Left ventricle myocardium superior (tissue), 1 donor: ENCODE data around the gene CDK18. TPM values are rescaled to one million over a fixed set of nuclear protein-coding genes. Genes with fewer than 3 reads are reported as not detected.
"Not testable (repeated sequence)": the region's sequence is repeated elsewhere in the genome, so short reads cannot be mapped to it uniquely, and the experiment has no call there.

Experiments
- ATAC-seq: fragments of 200-7000 bp; cut with Tn5 transposase; one replicate; pipeline ENCODE4 v1.9.1; 2020; ENCODE audit warnings: mild to moderate bottlenecking, moderate library complexity
- DNase-seq: peaks from one replicate; pipeline ENCODE4 v3.0.0-alpha.2; 2020
- intact Hi-C: fragments of 100-400 bp; cut with micrococcal nuclease; formaldehyde crosslinking; loops from one replicate; pipeline ENCODE4 v1.11.0; 2022
- total RNA-seq: library from RNA; stranded (reverse); fragmentation: NEBNext Ultra II Directional; extraction: Animal tissue kit (Norgen Biotek cat#: 25700); gene quantifications from one replicate; pipeline ENCODE4 v1.2.1, GENCODE V29; 2021
- donor health status: DM: no; HTN: yes; CAD: no; lungs with severe emphysema.

Gene CDK18
- total RNA-seq, 1 donor from 2014 or later = 209 TPM

- ATAC-seq (peak; percentile 85), DNase-seq (peak; percentile 73)
- intact Hi-C loops = no loop called here
Observed at GRCh38 chr1:205477759-205478247, 26.7 kb upstream of the CDK18 start.

- ATAC-seq, DNase-seq, intact Hi-C loops: not testable (repeated sequence)
Observed at GRCh38 chr1:205478985-205479384, 25.5 kb upstream of the CDK18 start.

- intact Hi-C loops = no loop called here
- DNase-seq = no peak
- no peak for ATAC-seq
Observed at GRCh38 chr1:205480349-205480985, 24.0 kb upstream of the CDK18 start.

DNA sequence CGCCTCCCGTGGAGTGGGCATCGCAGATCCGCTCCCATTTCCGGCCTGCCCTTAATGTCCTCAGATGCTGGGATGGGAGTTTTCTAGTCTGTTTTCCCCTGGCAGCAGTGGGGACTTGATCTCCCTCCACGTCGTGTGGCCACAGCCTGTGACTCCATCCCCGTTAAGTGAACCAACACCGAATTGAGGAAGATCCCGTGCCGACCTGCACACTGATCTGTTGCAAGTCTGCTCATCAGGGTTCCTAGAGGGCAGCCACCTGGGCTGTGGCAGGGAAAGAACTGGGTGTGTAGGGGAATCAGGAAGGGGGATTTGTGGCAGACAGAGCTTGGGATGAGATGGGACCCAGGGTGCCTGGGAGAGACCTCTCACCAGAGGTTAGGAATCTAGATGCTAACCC, 23.3 kb upstream of the CDK18 start:
- ATAC-seq = no peak
- intact Hi-C loops = no loop called here
- no peak for DNase-seq

- intact Hi-C loops = no loop called here
- no peak for ATAC-seq
- DNase-seq = no peak
Observed at GRCh38 chr1:205481629-205482151, 22.8 kb upstream of the CDK18 start.

DNA sequence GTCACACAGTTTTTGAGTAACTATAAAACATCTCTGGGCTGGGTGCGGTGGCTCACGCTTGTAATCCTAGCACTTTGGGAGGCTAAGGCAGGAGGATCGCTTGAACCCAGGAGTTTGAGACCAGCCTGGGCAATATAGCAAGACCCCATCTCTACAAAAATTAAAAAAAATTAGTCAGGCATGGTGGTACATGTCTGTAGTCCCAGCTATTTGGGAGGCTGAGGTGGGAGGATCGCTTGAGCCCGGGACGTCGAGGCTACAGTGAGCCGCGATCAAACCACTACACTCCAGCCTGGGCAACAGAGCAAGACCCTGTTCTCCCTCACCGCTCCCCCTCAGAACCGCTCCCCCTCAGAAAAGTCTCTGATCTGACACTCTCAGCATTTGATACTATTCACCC, 21.9 kb upstream of the CDK18 start:
- ATAC-seq, intact Hi-C loops, DNase-seq: not testable (repeated sequence)

- ATAC-seq = no peak
- intact Hi-C loops = no loop called here
- DNase-seq = no peak
Observed at GRCh38 chr1:205483372-205483771, 21.1 kb upstream of the CDK18 start.

- peak; percentile 79 for ATAC-seq
- DNase-seq = peak; percentile 63
- intact Hi-C loops = loop anchor here (5.0 kb wide), 1 partner anchor 88 kb away; no protein-coding TSS in a partner anchor
Observed at GRCh38 chr1:205484985-205485967, 19.2 kb upstream of the CDK18 start.

DNA sequence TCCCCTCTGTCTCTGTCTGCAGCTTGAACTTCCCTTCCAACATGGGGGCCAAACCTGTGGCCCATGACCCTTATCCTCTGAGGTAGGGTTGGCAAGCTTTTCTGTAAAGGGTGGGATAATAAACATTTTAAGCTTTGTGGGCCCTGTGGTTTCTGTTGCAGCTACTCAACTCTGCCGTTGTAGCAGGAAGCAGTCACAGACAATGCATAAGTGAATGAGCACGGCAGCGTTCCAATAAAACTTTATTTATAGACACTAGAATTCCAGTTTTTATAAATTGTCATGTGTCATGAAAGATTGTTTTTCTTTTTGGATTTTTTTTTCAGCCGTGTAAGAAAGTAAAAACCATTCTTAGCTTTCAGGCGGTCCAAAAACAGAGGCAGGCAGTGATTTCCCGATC, 18.2 kb upstream of the CDK18 start:
- no peak for ATAC-seq
- intact Hi-C loops = loop anchor here (5.0 kb wide), 1 partner anchor 89 kb away; no protein-coding TSS in a partner anchor
- no peak for DNase-seq

DNA sequence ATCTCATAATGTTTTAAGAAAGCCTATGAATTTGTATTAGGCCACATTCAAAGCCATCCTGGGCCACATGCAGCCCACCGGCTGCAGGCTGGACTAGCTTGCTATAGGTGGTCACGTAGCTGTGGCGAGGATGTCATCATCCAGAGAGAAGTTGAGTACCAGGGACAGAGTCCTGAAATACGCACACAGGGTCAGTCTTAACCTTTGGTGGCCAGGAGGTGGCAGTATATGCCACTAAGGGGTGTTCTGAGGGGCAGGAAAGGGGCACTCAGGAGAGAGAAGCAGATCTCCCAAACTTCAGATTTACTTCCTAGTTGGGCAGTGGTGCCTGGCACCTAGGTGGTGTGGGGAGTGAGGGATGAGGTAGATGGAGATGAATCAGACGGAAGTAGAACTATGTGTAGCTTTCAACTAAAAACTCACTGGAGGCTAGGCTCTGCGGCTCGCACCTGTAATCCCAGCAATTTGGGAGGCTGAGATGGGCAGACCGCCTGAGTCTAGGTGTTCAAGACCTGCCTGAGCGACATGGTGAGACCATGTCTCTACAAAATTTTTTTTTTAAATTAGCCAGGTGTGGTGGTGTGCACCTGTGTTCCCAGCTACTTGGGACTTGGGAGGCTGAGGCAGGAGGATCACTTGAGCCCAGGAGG, 16.3 kb upstream of the CDK18 start:
- DNase-seq = peak; percentile 49
- intact Hi-C loops = loop anchor here (2.0 to 5.0 kb wide), 2 partner anchors 37 to 91 kb away; no protein-coding TSS in a partner anchor
- peak; percentile 80 for ATAC-seq

GRCh38 chr1:205491794-205492193, 12.7 kb upstream of the CDK18 start:
- no peak for DNase-seq
- ATAC-seq = no peak
- intact Hi-C loops = no loop called here

GRCh38 chr1:205492201-205492667, 12.2 kb upstream of the CDK18 start:
- intact Hi-C loops = no loop called here
- ATAC-seq (no peak), DNase-seq (no peak)

GRCh38 chr1:205492774-205493173, 11.7 kb upstream of the CDK18 start:
- ATAC-seq = no peak
- intact Hi-C loops = no loop called here
- DNase-seq = no peak

DNA sequence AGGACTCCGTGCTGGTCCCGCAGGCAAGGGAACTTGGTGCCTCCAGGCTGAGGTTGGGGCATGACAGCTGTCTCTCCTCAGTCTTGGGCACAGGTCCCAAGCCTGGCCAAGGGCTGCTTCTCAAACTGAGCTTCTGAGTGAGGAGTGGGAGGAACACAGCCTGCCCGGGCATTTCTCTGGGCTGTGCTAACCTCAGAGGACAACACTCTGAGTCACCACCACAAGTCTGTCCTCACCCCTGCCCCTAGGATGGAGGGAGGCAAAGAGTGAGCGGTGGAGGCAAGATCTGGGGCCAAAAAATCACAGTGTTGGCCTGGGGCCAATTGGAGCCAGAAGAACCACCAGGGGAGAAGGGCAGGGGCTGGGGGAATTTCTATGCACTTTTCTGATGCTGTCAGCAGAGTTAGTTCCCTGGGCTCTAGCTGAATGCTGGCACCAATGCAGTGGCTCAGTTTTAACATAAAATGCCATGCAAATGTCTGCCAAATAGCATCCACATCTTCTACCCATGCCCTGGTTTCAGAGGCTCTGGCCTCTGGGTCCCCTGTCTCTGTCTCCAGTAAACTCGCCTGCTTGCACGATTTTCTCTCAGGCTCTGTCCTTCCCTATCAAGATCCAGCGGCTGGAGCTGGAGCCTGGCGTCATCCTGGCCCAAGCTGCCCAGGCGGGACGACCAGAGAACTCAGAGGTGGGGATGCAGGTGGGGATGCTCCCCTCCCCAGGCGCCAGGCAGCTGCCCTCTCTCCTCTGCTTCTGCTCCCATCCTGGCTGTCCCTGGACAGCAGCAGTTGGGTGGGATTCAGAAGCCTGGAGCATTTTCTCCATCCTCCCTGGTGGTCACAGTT, 11.0 kb upstream of the CDK18 start:
- ATAC-seq (peak; percentile 49), DNase-seq (peak; percentile 52)
- intact Hi-C loops = no loop called here

GRCh38 chr1:205494115-205494514, 10.4 kb upstream of the CDK18 start:
- DNase-seq = no peak
- intact Hi-C loops = no loop called here
- peak; percentile 22 for ATAC-seq

GRCh38 chr1:205495237-205495823, 9.1 kb upstream of the CDK18 start:
- intact Hi-C loops = no loop called here
- peak; percentile 81 for DNase-seq
- ATAC-seq = peak; percentile 91

GRCh38 chr1:205496661-205497060, 7.8 kb upstream of the CDK18 start:
- DNase-seq (no peak), ATAC-seq (no peak)
- intact Hi-C loops = no loop called here

DNA sequence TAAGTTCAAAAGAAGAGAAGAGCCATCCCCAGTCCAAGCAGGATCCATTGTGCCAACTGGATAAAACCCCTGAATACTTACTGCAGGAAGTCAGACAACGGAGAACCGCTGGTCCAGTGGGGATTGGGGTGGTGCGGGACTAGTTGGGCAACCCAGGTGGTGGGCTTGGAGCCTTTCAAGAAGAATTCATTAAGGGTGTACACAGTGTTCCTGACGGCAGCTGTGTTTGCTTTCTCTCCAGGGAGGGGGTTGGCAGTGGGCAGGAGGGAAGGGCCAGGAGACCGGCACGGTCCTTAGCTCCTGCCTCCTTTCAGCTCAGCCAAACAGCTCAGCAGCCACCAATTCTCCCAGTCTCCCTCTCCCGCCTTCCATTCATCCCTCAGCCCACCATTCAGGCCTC, 7.1 kb upstream of the CDK18 start:
- intact Hi-C loops = no loop called here
- DNase-seq = no peak
- ATAC-seq = peak; percentile 5
